Mucosa of stomach (tissue), 1 donor: ENCODE data around the gene SLC12A6.
"Not testable (repeated sequence)": the region's sequence is repeated elsewhere in the genome, so short reads cannot be mapped to it uniquely, and the experiment has no call there.

Experiments used
- H3K27me3 ChIP-seq: one replicate; pipeline ENCODE4 v1.7.0; 2013; ENCODE audit warnings: mild to moderate bottlenecking, low read length; ENCODE audit not compliant: control insufficient read depth, insufficient read depth
- H3K36me3 ChIP-seq: one replicate; pipeline ENCODE4 v1.7.0; 2013; ENCODE audit warnings: low read length; ENCODE audit not compliant: control insufficient read depth, insufficient read depth
- H3K4me1 ChIP-seq: one replicate; pipeline ENCODE4 v1.7.0; 2013; ENCODE audit warnings: mild to moderate bottlenecking, low read length; ENCODE audit not compliant: control insufficient read depth, insufficient read depth
- H3K4me3 ChIP-seq: one replicate; pipeline ENCODE4 v1.7.0; 2013; ENCODE audit warnings: low read length
- H3K9ac ChIP-seq: one replicate; pipeline ENCODE4 v1.7.0; 2013; ENCODE audit warnings: mild to moderate bottlenecking, low read length, moderate library complexity
- H3K9me3 ChIP-seq: one replicate; pipeline ENCODE4 v1.7.0; 2013; ENCODE audit warnings: mild to moderate bottlenecking, low read length, moderate library complexity; ENCODE audit not compliant: control insufficient read depth
- donor health status: Pancreatic carcinoma.

The SLC12A6 gene

GRCh38 chr15:34353627-34354026 lies 16.0 kb upstream of the SLC12A6 start:
- Histone ChIP-seq H3K9ac (no peak overlapping the region), H3K4me3 (no peak overlapping the region), H3K36me3 (peaks cover 27% of the 10 kb centered on the region), H3K4me1 (no peaks in the 10 kb centered on the region), H3K9me3 (no peaks in the 10 kb centered on the region), H3K27me3 (no peaks in the 10 kb centered on the region)

- H3K4me1 ChIP-seq, H3K27me3 ChIP-seq, H3K9me3 ChIP-seq, H3K9ac ChIP-seq, H3K4me3 ChIP-seq: not testable (repeated sequence)
- peaks cover 23% of the 10 kb centered on the region for H3K36me3 ChIP-seq
Measured at GRCh38 chr15:34352996-34353395, 15.4 kb upstream of the SLC12A6 start.

DNA sequence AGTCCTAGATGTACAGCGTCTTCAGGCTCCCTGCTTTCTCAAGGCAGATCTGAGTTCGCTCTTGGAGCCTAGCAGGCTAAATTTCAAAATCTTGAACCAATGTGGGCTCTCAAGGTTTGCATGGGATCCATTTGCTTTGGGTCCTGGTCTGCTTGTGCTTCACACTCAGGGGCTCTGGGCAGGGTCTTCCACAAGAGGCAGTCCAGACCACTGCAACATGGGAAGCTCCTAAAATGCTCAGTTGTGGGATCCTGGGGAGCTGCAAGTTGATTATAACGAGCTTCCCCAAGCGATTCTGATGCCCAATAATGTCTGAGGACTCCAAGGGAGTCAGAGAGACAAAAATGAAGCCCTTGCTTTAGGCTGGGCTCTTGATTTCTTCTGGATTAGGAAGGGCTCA lies 12.2 kb upstream of the SLC12A6 start:
- H3K36me3 ChIP-seq = no peaks in the 10 kb centered on the region
- no peak overlapping the region for H3K9ac ChIP-seq
- no peak overlapping the region for H3K4me3 ChIP-seq
- H3K27me3 ChIP-seq = no peaks in the 10 kb centered on the region
- no peaks in the 10 kb centered on the region for H3K9me3 ChIP-seq
- no peaks in the 10 kb centered on the region for H3K4me1 ChIP-seq

GRCh38 chr15:34348735-34349300 lies 11.2 kb upstream of the SLC12A6 start:
- Histone ChIP-seq H3K27me3 (no peaks in the 10 kb centered on the region), H3K9ac (no peak overlapping the region), H3K36me3 (no peaks in the 10 kb centered on the region), H3K9me3 (no peaks in the 10 kb centered on the region), H3K4me3 (no peak overlapping the region), H3K4me1 (no peaks in the 10 kb centered on the region)

DNA sequence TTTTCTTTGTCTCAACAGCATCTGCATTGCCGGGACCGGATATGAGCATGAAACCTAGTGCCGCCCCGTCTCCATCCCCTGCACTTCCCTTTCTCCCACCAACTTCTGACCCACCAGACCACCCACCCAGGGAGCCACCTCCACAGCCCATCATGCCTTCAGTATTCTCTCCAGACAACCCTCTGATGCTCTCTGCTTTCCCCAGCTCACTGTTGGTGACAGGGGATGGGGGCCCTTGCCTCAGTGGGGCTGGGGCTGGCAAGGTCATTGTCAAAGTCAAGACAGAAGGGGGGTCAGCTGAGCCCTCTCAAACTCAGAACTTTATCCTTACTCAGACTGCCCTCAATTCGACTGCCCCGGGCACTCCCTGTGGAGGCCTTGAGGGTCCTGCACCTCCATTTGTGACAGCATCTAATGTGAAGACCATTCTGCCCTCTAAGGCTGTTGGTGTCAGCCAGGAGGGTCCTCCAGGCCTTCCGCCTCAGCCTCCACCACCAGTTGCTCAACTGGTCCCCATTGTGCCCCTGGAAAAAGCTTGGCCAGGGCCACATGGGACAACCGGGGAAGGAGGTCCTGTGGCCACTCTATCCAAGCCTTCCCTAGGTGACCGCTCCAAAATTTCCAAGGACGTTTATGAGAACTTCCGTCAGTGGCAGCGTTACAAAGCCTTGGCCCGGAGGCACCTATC lies 10.5 kb upstream of the SLC12A6 start:
- Histone ChIP-seq H3K9ac (no peak overlapping the region), H3K4me3 (no peak overlapping the region), H3K36me3 (no peaks in the 10 kb centered on the region), H3K27me3 (no peaks in the 10 kb centered on the region), H3K9me3 (no peaks in the 10 kb centered on the region), H3K4me1 (no peaks in the 10 kb centered on the region)

GRCh38 chr15:34342737-34343575 lies 5.4 kb upstream of the SLC12A6 start, which contains the start of the genes NOP10 and NUTM1:
Gene NOP10 (minus strand): TSS chr15:34343136. CDS start chr15:34343073, 63 bp downstream.
Gene NUTM1 (plus strand): TSS chr15:34343315. CDS start chr15:34343697, 382 bp downstream.
- H3K36me3 ChIP-seq = no peaks in the 10 kb centered on the region
- no peaks in the 10 kb centered on the region for H3K4me1 ChIP-seq
- no peaks in the 10 kb centered on the region for H3K27me3 ChIP-seq
- H3K9ac ChIP-seq = peak within 1 kb of the TSS; percentile 97
- peak within 1 kb of the TSS; percentile 98 for H3K4me3 ChIP-seq
- H3K9me3 ChIP-seq = no peaks in the 10 kb centered on the region

- not testable (repeated sequence) for H3K9me3 ChIP-seq, H3K36me3 ChIP-seq, H3K27me3 ChIP-seq, H3K4me1 ChIP-seq
- peak overlapping the region; percentile 98 for H3K4me3 ChIP-seq
- H3K9ac ChIP-seq = peak overlapping the region; percentile 97
Measured at GRCh38 chr15:34342213-34342736, 4.7 kb upstream of the SLC12A6 start.

- Histone ChIP-seq H3K4me1 (peaks cover 4% of the 10 kb centered on the region), H3K4me3 (no peak overlapping the region), H3K27me3 (no peaks in the 10 kb centered on the region), H3K9me3 (no peaks in the 10 kb centered on the region), H3K36me3 (no peaks in the 10 kb centered on the region), H3K9ac (no peak overlapping the region)
Measured at GRCh38 chr15:34341381-34342212, 4.0 kb upstream of the SLC12A6 start.

- Histone ChIP-seq H3K9me3 (no peaks in the 10 kb centered on the region), H3K36me3 (no peaks in the 10 kb centered on the region), H3K4me1 (peaks cover 9% of the 10 kb centered on the region), H3K4me3 (no peak overlapping the region), H3K9ac (no peak overlapping the region), H3K27me3 (no peaks in the 10 kb centered on the region)
Measured at GRCh38 chr15:34339946-34340345, 2.4 kb upstream of the SLC12A6 start.

DNA sequence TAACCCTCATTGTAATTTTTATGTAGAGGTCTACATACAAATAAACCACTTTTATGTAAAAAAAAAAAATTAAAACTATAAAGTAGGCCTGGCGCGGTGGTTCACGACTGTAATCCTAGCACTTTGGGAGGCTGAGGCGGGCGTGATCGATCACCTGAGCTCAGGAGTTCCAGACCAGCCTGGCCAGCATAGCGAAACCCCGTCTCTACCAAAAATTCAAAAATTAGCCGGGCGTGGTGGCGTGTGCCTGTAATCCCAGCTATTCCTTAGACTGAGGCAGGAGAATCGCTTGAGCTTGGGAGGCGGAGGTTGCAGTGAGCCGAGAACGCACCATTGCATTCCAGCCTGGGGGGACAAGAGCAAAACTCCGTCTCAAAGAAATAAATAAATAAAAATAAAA lies 766 bp upstream of the SLC12A6 start:
- Histone ChIP-seq H3K9me3 (no peaks in the 10 kb centered on the region), H3K27me3 (no peaks in the 10 kb centered on the region), H3K9ac (no peak overlapping the region), H3K36me3 (no peaks in the 10 kb centered on the region), H3K4me1 (peaks cover 9% of the 10 kb centered on the region), H3K4me3 (no peak overlapping the region)

DNA sequence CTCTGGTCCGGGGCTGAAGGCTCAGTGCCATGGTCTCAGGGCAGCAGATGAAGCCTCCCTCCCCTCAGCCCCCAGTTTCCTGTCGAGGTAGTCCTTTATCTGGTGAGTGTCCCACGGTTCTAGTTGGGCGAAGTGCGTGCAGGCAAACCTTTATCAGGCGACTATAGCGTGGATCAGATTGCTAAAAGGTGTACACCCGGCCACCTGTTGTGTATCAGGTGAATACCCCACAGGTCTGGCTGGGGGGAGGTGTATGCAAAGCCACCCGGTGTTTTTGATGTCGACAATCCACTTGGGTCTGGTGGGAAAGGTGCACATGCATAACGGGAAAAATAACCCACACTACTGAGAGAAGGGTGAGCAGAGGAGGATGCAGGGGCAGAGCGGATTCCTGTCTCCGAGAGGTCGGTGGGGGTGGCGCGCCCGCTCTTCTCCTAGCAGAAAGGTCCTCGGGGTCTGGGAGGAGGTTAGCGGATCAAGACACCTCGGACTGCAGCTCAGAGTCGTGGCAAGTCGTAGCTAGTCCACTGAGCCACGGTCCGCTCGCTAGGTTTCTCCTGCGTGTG lies 507 bp downstream of the SLC12A6 start:
- Histone ChIP-seq H3K4me3 (peak overlapping the region; percentile 79), H3K9ac (peak overlapping the region; percentile 79), H3K4me1 (peaks cover 9% of the 10 kb centered on the region), H3K9me3 (no peaks in the 10 kb centered on the region), H3K27me3 (no peaks in the 10 kb centered on the region), H3K36me3 (no peaks in the 10 kb centered on the region)
